Gastrocnemius medialis (tissue), 4 donors: ENCODE measurements around the gene HSDL2.

ENCODE experiments used
- POLR2A ChIP-seq, 2 donors: fragments of 450-650 bp; IDR thresholded peaks; one replicate each; pipeline ENCODE4 v1.6.1; 2017; ENCODE audit warnings: antibody characterized with exemption in 2 of 2, mild to moderate bottlenecking in 2 of 2, moderate library complexity in 2 of 2
- TF ChIP-seq, protein P1 (sequence below), 5 experiments: fragments of 450-650 bp in 3 of 5; fragments of 200-600 bp in 2 of 5; sonication (generic) in 2 of 5; IDR thresholded peaks in 4 of 5; conservative IDR thresholded peaks in 1 of 5; 1 replicate in 4 of 5; 2 replicates in 1 of 5; pipeline ENCODE4 v1.5.1; 2016 to 2019; ENCODE audit warnings: antibody characterized with exemption in 5 of 5, mild to moderate bottlenecking in 3 of 5, moderate library complexity in 3 of 5

DNA sequence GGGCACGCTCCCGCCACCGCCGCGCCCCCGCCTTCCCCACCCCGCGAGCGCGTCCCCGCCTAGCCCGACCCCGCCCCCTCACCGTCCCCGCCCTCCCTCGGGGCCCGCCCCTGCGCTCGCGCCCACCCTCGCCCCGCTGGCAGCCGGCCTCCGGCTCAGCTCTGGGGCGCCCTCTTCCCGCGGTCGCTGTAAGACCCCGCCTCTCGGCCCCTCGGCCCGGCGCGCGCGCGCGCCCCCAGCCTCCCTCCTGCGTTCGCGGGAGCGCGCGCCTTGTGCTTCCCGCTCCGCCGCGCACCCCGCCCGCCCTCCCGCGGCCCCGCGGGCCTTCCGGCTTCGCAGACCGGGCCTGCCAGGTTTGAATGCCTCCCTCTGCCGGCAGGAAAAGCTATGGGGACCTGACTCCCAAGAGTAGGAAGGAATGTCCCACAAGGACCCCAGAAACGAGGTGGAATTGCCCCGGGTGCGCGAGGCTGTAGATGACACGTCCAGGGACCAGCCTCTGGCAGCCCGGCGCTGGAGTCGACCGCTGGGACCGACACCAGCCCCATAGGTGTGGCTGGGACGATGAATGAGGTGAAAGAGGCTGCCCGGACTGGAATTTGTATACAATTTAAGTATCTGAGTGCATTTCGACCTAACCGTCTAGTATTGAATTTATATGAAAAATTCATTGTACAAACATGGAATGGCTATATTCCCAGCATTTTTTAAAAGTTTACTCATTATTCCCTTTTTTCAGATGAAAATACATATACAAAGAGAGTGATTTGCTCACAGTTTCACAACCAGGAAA lies 46.1 kb upstream of the HSDL2 start:
- TF ChIP-seq, protein P1, sequence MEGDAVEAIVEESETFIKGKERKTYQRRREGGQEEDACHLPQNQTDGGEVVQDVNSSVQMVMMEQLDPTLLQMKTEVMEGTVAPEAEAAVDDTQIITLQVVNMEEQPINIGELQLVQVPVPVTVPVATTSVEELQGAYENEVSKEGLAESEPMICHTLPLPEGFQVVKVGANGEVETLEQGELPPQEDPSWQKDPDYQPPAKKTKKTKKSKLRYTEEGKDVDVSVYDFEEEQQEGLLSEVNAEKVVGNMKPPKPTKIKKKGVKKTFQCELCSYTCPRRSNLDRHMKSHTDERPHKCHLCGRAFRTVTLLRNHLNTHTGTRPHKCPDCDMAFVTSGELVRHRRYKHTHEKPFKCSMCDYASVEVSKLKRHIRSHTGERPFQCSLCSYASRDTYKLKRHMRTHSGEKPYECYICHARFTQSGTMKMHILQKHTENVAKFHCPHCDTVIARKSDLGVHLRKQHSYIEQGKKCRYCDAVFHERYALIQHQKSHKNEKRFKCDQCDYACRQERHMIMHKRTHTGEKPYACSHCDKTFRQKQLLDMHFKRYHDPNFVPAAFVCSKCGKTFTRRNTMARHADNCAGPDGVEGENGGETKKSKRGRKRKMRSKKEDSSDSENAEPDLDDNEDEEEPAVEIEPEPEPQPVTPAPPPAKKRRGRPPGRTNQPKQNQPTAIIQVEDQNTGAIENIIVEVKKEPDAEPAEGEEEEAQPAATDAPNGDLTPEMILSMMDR (IDR thresholded peaks at IDR 0.05 in 4 of 5, conservative IDR thresholded peaks at IDR 0.05 in 1 of 5) = peak; percentile 45 to 78 (median 57)
- TF ChIP-seq POLR2A (IDR thresholded peaks at IDR 0.05) = no peak
